H1 (cell line): ENCODE data around the gene CYP26C1. TPM values are rescaled to one million over a fixed set of nuclear protein-coding genes. Genes with fewer than 3 reads are reported as not detected.

ENCODE experiments used
- CBX8 ChIP-seq: fragments of 300-800, 300-1000 bp; sonication (generic); IDR thresholded peaks from 2 replicates; pipeline ENCODE4 v1.7.1; 2016; ENCODE audit warnings: low read depth, low read length, borderline replicate concordance
- EZH2 ChIP-seq: fragments of 200-600 bp; sonication (generic); IDR thresholded peaks from 2 replicates; pipeline ENCODE4 v1.7.1; 2012; ENCODE audit warnings: low read depth, mild to moderate bottlenecking, moderate library complexity, low read length, inconsistent platforms; ENCODE audit not compliant: severe bottlenecking
- KDM4A ChIP-seq: IDR thresholded peaks from one replicate; pipeline ENCODE4 v1.7.1; 2012; ENCODE audit warnings: low read depth, mild to moderate bottlenecking, moderate library complexity, low read length, inconsistent platforms; ENCODE audit not compliant: severe bottlenecking
- POU5F1 ChIP-seq: IDR thresholded peaks from 2 replicates; pipeline ENCODE4 v1.6.1; 2011; ENCODE audit warnings: low read depth, mild to moderate bottlenecking, low read length, moderate library complexity
- TAF7 ChIP-seq: optimal IDR thresholded peaks from 2 replicates; pipeline ENCODE3; 2011; ENCODE audit warnings: low read depth, mild to moderate bottlenecking, inconsistent platforms, low read length, moderate library complexity, borderline replicate concordance
- TCF12 ChIP-seq: IDR thresholded peaks from 2 replicates; pipeline ENCODE4 v1.6.1; 2011; ENCODE audit warnings: low read depth, mild to moderate bottlenecking, low read length
- polyA plus RNA-seq, 7 experiments: library from polyadenylated mRNA; depleted of rRNA in 3 of 7; stranded (reverse) in 5 of 7; unstranded in 2 of 7; fragments of >200 nt in 5 of 7; fragments of 200-250 nt in 2 of 7; gene quantifications; 1 replicate in 5 of 7; 2 replicates in 1 of 7; 4 replicates in 1 of 7; pipeline versions ENCODE4 v1.2.1 to v1.2.3, GENCODE V29; 2011 to 2013; ENCODE audit warnings: missing spikeins in 2 of 7, mixed read lengths in 2 of 7
- total RNA-seq: library from RNA; stranded (reverse); fragmentation: NEBNext Ultra II Directional; extraction: Animal tissue kit (Norgen Biotek cat#: 25700); gene quantifications from 2 replicates; pipeline ENCODE4 v1.2.1, GENCODE V29; 2021
- TF ChIP-seq, protein P1 (sequence below): fragments of 300-600 bp; sonication (generic); IDR thresholded peaks from 2 replicates; pipeline ENCODE4 v1.7.1; 2012; ENCODE audit warnings: low read length, moderate library complexity, mild to moderate bottlenecking, inconsistent platforms; ENCODE audit not compliant: insufficient replicate concordance
- TF ChIP-seq, protein P2 (sequence below), 3 experiments: IDR thresholded peaks; 1 replicate in 2 of 3; 2 replicates in 1 of 3; pipeline versions ENCODE4 v1.5.1 to v1.6.1; 2011; ENCODE audit warnings: low read length in 3 of 3, mild to moderate bottlenecking in 3 of 3, inconsistent platforms in 2 of 3, low read depth in 1 of 3, moderate library complexity in 1 of 3; ENCODE audit not compliant: insufficient read depth in 1 of 3; ENCODE audit errors: control extremely low read depth in 1 of 3

CYP26C1 gene
- total and polyA plus RNA-seq, 2 of the 8 experiments (the other 6 are each of a cell fraction or from before 2014, with no cell fraction given) = 0.12 to 0.28 TPM

- TF ChIP-seq, protein P1, sequence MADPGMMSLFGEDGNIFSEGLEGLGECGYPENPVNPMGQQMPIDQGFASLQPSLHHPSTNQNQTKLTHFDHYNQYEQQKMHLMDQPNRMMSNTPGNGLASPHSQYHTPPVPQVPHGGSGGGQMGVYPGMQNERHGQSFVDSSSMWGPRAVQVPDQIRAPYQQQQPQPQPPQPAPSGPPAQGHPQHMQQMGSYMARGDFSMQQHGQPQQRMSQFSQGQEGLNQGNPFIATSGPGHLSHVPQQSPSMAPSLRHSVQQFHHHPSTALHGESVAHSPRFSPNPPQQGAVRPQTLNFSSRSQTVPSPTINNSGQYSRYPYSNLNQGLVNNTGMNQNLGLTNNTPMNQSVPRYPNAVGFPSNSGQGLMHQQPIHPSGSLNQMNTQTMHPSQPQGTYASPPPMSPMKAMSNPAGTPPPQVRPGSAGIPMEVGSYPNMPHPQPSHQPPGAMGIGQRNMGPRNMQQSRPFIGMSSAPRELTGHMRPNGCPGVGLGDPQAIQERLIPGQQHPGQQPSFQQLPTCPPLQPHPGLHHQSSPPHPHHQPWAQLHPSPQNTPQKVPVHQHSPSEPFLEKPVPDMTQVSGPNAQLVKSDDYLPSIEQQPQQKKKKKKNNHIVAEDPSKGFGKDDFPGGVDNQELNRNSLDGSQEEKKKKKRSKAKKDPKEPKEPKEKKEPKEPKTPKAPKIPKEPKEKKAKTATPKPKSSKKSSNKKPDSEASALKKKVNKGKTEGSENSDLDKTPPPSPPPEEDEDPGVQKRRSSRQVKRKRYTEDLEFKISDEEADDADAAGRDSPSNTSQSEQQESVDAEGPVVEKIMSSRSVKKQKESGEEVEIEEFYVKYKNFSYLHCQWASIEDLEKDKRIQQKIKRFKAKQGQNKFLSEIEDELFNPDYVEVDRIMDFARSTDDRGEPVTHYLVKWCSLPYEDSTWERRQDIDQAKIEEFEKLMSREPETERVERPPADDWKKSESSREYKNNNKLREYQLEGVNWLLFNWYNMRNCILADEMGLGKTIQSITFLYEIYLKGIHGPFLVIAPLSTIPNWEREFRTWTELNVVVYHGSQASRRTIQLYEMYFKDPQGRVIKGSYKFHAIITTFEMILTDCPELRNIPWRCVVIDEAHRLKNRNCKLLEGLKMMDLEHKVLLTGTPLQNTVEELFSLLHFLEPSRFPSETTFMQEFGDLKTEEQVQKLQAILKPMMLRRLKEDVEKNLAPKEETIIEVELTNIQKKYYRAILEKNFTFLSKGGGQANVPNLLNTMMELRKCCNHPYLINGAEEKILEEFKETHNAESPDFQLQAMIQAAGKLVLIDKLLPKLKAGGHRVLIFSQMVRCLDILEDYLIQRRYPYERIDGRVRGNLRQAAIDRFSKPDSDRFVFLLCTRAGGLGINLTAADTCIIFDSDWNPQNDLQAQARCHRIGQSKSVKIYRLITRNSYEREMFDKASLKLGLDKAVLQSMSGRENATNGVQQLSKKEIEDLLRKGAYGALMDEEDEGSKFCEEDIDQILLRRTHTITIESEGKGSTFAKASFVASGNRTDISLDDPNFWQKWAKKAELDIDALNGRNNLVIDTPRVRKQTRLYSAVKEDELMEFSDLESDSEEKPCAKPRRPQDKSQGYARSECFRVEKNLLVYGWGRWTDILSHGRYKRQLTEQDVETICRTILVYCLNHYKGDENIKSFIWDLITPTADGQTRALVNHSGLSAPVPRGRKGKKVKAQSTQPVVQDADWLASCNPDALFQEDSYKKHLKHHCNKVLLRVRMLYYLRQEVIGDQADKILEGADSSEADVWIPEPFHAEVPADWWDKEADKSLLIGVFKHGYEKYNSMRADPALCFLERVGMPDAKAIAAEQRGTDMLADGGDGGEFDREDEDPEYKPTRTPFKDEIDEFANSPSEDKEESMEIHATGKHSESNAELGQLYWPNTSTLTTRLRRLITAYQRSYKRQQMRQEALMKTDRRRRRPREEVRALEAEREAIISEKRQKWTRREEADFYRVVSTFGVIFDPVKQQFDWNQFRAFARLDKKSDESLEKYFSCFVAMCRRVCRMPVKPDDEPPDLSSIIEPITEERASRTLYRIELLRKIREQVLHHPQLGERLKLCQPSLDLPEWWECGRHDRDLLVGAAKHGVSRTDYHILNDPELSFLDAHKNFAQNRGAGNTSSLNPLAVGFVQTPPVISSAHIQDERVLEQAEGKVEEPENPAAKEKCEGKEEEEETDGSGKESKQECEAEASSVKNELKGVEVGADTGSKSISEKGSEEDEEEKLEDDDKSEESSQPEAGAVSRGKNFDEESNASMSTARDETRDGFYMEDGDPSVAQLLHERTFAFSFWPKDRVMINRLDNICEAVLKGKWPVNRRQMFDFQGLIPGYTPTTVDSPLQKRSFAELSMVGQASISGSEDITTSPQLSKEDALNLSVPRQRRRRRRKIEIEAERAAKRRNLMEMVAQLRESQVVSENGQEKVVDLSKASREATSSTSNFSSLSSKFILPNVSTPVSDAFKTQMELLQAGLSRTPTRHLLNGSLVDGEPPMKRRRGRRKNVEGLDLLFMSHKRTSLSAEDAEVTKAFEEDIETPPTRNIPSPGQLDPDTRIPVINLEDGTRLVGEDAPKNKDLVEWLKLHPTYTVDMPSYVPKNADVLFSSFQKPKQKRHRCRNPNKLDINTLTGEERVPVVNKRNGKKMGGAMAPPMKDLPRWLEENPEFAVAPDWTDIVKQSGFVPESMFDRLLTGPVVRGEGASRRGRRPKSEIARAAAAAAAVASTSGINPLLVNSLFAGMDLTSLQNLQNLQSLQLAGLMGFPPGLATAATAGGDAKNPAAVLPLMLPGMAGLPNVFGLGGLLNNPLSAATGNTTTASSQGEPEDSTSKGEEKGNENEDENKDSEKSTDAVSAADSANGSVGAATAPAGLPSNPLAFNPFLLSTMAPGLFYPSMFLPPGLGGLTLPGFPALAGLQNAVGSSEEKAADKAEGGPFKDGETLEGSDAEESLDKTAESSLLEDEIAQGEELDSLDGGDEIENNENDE = no peak
- TF ChIP-seq CBX8 (no peak; the same call in 1 of the 2 replicates), EZH2 (peak; percentile 83), TAF7 (no peak), TCF12 (no peak), POU5F1 (no peak), KDM4A (peak; percentile 36)
- TF ChIP-seq, protein P2, sequence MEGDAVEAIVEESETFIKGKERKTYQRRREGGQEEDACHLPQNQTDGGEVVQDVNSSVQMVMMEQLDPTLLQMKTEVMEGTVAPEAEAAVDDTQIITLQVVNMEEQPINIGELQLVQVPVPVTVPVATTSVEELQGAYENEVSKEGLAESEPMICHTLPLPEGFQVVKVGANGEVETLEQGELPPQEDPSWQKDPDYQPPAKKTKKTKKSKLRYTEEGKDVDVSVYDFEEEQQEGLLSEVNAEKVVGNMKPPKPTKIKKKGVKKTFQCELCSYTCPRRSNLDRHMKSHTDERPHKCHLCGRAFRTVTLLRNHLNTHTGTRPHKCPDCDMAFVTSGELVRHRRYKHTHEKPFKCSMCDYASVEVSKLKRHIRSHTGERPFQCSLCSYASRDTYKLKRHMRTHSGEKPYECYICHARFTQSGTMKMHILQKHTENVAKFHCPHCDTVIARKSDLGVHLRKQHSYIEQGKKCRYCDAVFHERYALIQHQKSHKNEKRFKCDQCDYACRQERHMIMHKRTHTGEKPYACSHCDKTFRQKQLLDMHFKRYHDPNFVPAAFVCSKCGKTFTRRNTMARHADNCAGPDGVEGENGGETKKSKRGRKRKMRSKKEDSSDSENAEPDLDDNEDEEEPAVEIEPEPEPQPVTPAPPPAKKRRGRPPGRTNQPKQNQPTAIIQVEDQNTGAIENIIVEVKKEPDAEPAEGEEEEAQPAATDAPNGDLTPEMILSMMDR (IDR thresholded peaks at IDR 0.05; ENCODE audit: control extremely low read depth in 1 of 3, insufficient read depth in 1 of 3, low read depth in 1 of 3, low read length in 3 of 3) = 0 out of 4 replicates have a peak, but pooled peaks of 1 of the 3 experiments have one; percentile 14
Observed at GRCh38 chr10:93074147-93074596, 13.6 kb downstream of the CYP26C1 start (continued).
